Measurements from ENCODE around the gene TTLL1. TPM values are rescaled to one million over a fixed set of nuclear protein-coding genes. Genes with fewer than 3 reads are reported as not detected.
"Not testable (repeated sequence)": the region's sequence is repeated elsewhere in the genome, so short reads cannot be mapped to it uniquely, and the experiment has no call there.

Gene TTLL1
- polyA plus RNA-seq, 10 donors = 8.6 to 11.2 (median 9.1) TPM

DNA sequence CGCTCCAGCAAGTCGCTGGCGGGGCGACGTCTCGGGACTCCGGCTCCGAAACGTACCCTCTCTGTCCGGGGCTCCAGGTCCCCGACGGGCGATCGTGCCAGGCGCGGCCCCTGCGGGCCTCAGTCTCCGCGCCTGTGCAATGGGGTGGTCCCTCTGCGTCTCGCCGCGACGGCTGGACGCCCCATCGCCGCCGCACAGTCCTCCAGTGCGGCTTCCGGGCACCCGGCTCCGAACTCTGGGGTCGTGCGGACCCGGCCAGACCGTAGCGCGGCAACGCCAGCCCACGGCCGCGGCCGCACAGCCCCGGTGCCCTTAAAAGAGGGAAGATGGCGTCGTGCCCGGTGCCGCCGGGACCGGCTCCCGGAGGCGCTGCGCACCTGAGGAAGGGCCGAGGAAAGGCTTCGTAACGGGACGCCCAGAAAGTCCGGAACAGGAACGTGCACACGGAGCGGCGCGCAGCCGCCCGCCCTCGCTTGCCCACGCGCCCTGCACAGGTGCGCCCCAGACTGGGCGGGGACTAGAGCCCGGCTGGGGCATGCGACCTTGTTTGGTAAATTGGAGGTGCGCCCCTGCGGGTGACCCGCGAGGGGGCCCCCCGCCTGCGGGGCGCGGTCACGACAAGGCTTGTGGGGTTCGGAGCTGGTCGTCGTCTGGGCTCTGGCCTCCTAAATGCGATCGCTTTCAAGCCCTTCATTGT lies 21.9 kb upstream of the TTLL1 start:
- DNase-seq = peak in 1 of 3 donors; percentile 36

DNA sequence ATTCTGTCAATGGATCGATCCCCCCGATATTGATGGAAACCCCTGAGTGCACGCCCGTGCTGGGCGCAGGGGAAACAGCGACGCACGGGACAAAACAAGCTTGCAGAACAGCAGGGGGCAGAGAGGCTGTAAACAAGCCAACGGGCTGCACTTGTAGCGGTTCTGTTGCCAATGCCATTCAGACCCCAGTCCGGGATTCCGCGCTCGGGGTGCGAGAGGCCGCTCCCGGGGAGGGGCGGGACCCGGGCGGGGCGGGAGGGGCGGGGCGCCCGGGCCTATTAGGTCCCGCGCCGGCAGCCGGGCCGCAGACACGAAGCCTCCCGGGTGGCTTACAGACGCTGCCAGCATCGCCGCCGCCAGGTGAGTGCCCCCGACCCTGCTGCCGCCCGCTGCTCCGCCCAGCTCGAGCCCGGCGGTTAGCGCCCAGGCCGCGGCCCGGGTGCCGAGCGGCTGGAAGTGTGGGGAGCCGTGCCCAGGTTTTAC lies 21.3 kb upstream of the TTLL1 start, which contains the start of gene BIK:
Gene BIK (plus strand): TSS at position 307 of the 483 bp plus-strand sequence. CDS start 13,273 bp downstream, outside the sequence.
- peak in 1 of 3 donors; percentile 59 for DNase-seq

GRCh38 chr22:43109921-43110443 lies 20.8 kb upstream of the TTLL1 start:
- DNase-seq = no peak

DNA sequence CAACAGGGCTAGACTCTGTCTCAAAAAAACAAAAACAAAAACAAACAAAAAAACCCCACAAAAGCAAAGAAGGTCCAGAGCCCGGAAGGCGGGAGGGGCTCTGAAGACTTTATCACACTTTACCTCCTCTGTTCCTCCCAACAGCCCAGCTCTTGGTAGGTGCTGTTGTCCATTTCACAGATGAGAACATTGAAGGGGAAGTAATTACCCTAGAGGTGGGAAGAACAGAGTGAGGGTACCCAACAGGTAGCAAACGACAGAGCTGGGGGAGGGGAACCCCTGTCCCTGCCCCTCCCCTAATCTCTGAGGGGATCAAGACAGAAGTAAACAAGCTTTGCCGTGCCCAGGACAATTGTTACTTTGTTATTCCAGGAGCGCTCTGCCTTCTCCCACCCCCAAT lies 20.3 kb upstream of the TTLL1 start:
- no peak for DNase-seq

- DNase-seq = no peak
These were observed 17.1 kb upstream of the TTLL1 start for GRCh38 chr22:43106302-43106701.

GRCh38 chr22:43104950-43105349 lies 15.8 kb upstream of the TTLL1 start:
- DNase-seq = not testable (repeated sequence)

DNA sequence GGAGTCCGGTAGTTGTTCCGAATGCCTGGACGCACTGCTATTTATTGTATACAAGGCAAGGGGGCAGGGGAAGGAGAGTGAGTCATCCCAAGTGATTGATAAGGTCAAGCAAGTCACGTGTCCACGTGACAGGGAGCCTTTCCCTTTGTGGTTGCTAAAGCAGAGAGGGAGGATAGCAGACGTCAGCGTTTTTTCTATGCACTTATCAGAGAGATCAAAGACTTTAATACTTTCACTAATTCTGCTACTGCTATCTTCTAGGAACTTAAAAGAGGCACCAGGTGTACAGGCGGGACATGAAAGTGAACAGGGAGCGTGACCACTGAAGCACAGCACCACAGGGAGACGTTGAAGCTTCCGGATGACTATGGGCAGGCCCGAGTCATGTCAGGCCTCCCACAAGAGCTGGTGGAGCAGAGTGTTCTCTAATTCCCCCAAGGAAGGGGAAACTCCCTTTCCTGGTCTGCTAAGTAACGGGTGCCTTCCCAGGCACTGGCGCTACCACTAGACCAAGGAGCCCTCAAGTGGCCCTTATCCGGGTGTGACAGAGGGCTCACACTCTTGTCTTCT lies 14.9 kb upstream of the TTLL1 start:
- not testable (repeated sequence) for DNase-seq

- DNase-seq = no peak
These were observed 12.1 kb upstream of the TTLL1 start for GRCh38 chr22:43101306-43101705.

DNA sequence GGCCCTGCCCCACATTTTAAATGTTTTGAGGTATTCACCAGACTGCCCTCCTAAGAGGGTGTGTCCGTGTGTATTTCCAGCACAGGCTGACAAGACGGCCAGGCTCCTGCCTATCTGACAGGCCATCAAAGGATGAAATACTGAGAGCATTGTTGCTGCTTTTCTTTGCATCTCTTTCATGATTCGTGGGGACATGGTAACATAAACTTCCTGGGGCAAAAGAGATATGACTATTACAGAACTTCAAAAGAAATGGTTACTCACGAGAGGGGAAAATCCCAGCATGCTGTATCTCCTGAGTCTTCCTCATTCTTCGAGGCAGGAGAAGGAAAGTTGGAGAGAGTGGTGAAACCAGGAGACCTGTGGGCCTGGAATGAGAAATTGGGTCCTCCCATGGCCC lies 11.0 kb upstream of the TTLL1 start:
- DNase-seq = no peak

GRCh38 chr22:43099095-43099494 lies 9.9 kb upstream of the TTLL1 start:
- no peak for DNase-seq

DNA sequence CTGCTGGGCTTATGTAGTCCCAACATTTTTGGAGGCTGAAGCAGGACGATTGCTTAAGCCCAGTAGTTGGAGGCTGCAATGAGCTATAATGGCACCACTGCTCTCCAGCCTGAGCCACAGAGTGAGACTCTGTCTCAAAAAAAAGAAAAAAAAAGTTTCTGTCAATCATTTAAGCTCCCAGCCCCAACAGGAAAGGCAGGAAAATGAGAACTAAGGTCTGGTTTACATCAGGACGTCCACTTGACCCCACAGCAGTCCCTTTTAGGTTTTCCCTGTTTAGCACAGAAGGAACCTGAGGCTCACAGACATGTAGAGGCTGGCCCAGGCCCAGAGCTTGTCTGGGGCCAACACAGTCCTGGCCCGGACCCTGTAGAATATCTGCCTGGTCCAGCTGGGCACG lies 9.2 kb upstream of the TTLL1 start:
- DNase-seq = no peak

GRCh38 chr22:43096420-43096819 lies 7.2 kb upstream of the TTLL1 start:
- DNase-seq = no peak

GRCh38 chr22:43094551-43094950 lies 5.4 kb upstream of the TTLL1 start:
- DNase-seq = no peak

DNA sequence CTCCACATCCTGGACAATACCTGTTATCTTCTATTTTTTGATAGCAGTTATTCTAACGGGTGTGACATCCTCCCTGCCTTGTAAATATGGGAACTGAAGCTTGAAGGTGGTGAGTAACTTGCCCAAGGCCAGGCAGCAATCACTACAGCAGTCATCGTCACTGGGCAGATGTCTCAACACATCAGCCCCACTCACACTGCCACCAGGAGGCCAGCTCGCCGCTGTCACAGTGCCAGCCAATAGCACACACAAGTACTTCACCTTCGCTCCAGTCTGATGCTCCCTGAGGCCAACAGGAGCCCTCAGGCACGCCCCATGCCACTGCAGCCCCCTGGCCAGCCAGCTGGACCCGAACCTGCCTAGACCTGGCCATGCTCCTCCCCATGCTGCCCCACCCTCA lies 4.9 kb upstream of the TTLL1 start:
- no peak for DNase-seq

DNA sequence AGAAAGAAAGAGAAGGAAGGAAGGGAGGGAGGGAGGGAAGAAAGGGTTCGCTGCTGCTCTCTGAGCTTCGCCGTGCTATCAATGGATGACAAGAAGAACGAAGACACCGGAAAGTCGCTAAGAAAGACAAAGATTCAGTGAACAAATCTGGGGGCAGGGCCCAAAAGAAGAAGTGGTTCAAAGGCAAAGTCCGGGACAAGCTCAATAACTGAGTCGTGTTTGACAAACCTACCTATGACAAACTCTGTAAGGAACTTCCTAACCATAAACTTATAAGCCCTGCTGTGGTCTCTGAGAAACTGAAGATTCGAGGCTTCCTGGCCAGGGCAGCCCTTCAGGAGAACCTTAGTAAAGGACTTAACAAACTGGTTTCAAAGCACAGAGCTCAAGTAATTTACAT lies 2.9 kb upstream of the TTLL1 start:
- no peak for DNase-seq

- DNase-seq = peak; percentile 68 to 85 (median 83)
These were observed 1.1 kb upstream of the TTLL1 start for GRCh38 chr22:43090130-43090789.

DNA sequence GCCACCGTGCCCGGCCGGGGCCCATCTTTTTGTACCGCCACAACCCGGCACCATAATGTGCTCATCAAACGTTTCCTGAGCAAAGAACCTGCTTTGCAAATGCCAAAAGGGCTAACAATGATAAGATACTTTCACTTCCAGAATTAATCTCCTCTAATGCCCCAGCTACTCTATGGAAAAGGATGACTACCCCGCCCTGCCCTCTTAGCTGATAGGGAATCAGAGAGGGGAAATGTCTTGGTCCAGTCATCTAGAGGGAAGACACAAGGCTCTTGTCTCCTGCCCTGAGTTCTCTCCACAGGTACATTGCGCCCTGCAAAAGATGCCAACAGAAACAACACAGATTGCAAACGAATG lies 586 bp downstream of the TTLL1 start:
- no peak for DNase-seq

GRCh38 chr22:43085658-43086606 lies 3.3 kb downstream of the TTLL1 start:
- no peak for DNase-seq

GRCh38 chr22:43081968-43082367 lies 7.2 kb downstream of the TTLL1 start:
- no peak for DNase-seq

- no peak for DNase-seq
These were observed 8.6 kb downstream of the TTLL1 start for GRCh38 chr22:43080616-43081015.

DNA sequence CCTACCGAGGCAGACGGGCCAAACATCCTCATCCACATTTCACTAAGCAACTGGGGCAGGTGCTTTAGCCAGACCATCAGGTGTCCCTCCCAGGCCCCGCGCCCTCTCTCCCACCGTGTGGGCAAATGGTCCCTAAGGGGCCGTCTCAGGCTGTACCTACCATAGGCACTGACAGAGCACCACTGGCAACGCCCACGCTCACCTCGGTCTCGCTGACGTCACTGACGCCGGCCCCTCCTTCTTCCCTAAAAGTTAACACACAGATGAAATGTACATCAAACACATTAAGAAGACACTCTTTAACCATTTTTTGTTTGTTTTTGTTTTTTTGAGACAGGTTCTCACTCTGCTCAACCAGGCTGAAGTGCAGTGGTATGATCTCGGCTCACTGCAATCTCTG lies 9.4 kb downstream of the TTLL1 start:
- no peak for DNase-seq

DNA sequence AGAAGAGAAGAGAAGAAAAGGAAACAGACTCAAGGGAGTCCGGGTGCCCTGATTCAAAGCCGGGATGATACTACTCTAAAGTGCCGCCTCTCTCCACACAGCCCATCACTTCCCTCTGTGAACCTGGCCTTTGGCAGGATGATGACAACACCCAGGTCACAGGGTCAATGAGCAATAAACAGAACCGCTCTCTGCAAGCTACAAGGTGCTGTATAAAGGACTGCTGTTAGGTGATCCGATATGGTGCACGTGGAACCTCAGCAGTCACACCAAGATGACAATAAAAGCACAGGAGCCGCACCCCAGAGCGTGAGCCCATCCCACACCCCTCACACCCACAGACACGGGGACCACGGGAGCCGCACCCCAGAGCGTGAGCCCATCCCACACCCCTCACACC lies 10.7 kb downstream of the TTLL1 start:
- DNase-seq = no peak
